AG04450 (cell line): ENCODE measurements around the gene UVRAG. TPM values are rescaled to one million over a fixed set of nuclear protein-coding genes. Genes with fewer than 3 reads are reported as not detected.
"Not testable (repeated sequence)": the region's sequence is repeated elsewhere in the genome, so short reads cannot be mapped to it uniquely, and the experiment has no call there.

Experiments used
- CTCF ChIA-PET: fragments of 300-600, 350-600 bp; formaldehyde crosslinking; extraction: SDS; loops from one replicate; lab custom pipeline; 2022; ENCODE audit warnings: antibody characterized with exemption, inconsistent platforms; lab: Charles Lee
- POLR2A ChIA-PET: fragments of 350-600 bp; formaldehyde crosslinking; extraction: SDS; loops from one replicate; lab custom pipeline; 2021; ENCODE audit warnings: antibody characterized with exemption, inconsistent platforms; lab: Yijun Ruan, JAX
- DNase-seq: peaks from one replicate; pipeline ENCODE4 v3.0.0-alpha.2; 2011; ENCODE audit warnings: low read depth, low spot score
- H3K27ac ChIP-seq: one replicate; pipeline ENCODE4 v1.5.1; 2012; ENCODE audit warnings: low read depth, low read length, control low read depth
- H3K27me3 ChIP-seq: one replicate; pipeline ENCODE4 v1.6.0; 2012; ENCODE audit warnings: low read length; ENCODE audit not compliant: control insufficient read depth, insufficient read depth
- H3K4me3 ChIP-seq: 2 replicates; pipeline ENCODE4 v1.5.1; 2011; ENCODE audit warnings: mild to moderate bottlenecking, low read depth, low read length, control low read depth
- H3K9me3 ChIP-seq: 2 replicates; pipeline ENCODE4 v1.5.1; 2012; ENCODE audit warnings: low read length; ENCODE audit not compliant: control insufficient read depth, insufficient read depth
- CTCF ChIP-seq: IDR thresholded peaks from 2 replicates; pipeline ENCODE4 v1.5.1; 2011; ENCODE audit warnings: low read depth, low read length, control low read depth, inconsistent platforms
- polyA plus RNA-seq: library from polyadenylated mRNA; depleted of rRNA; stranded (reverse); fragments of >200 nt; gene quantifications from 2 replicates; pipeline ENCODE4 v1.2.3, GENCODE V29; 2011

UVRAG gene
- polyA plus RNA-seq, 1 experiment, result 11.6 TPM

- CTCF ChIA-PET, result no interaction called here
- H3K27ac ChIP-seq, result no peak overlapping the region
- H3K27me3 ChIP-seq, result no peaks in the 10 kb centered on the region
- H3K9me3 ChIP-seq, result no peaks in the 10 kb centered on the region
- POLR2A ChIA-PET, result interaction anchor here (0.7 kb wide), 1 partner anchor 779 kb away, joined by 3 read pairs; no protein-coding TSS in a partner anchor
- no peak for TF ChIP-seq CTCF
- DNase-seq, result no peak
- no peak overlapping the region for H3K4me3 ChIP-seq
These were observed 110.2 kb downstream of the UVRAG start for GRCh38 chr11:75924966-75925784.

- DNase-seq, result no peak
- no peak overlapping the region for H3K4me3 ChIP-seq
- H3K27ac ChIP-seq, result no peak overlapping the region
- TF ChIP-seq CTCF, result no peak
- POLR2A ChIA-PET, result interaction anchor here (0.7 kb wide), 1 partner anchor 778 kb away, joined by 3 read pairs; no protein-coding TSS in a partner anchor
- CTCF ChIA-PET, result no interaction called here
- no peaks in the 10 kb centered on the region for H3K9me3 ChIP-seq
- H3K27me3 ChIP-seq, result no peaks in the 10 kb centered on the region
These were observed 110.8 kb downstream of the UVRAG start for GRCh38 chr11:75925785-75926164.

- Histone ChIP-seq H3K4me3 (no peak overlapping the region), H3K9me3 (no peaks in the 10 kb centered on the region), H3K27ac (no peak overlapping the region), H3K27me3 (no peaks in the 10 kb centered on the region)
- CTCF ChIA-PET, result interaction anchor here (0.9 to 1.0 kb wide), 2 partner anchors 222 to 223 kb away, joined by 3 read pairs; no protein-coding TSS in a partner anchor
- no peak for TF ChIP-seq CTCF
- POLR2A ChIA-PET, result no interaction called here
- no peak for DNase-seq
These were observed 114.7 kb downstream of the UVRAG start for GRCh38 chr11:75929706-75930105.

DNA sequence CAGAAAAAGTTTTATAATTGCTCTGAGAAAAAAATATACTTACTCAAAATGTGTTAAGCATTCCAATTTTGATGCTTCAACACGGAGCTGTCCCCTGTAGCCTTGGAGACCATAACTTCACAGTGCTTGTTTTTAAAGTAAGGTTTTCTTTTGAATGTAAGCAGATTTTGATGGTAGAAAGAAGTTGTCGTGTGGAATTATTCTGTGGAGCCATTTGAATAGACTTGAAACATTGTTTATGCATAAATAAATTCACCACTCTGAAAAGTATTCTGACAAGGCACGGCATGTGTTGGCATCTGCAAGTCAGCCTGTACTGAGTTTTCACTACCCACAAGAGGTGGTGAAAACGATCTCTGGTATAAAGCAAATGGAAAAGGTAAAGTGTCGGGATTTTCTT is 115.5 kb downstream of the UVRAG start:
- H3K9me3 ChIP-seq, result no peaks in the 10 kb centered on the region
- H3K27ac ChIP-seq, result no peak overlapping the region
- H3K4me3 ChIP-seq, result no peak overlapping the region
- no peak for TF ChIP-seq CTCF
- no peak for DNase-seq
- POLR2A ChIA-PET, result no interaction called here
- no peaks in the 10 kb centered on the region for H3K27me3 ChIP-seq
- CTCF ChIA-PET, result interaction anchor here (1.0 kb wide), 1 partner anchor 222 kb away, joined by 3 read pairs; no protein-coding TSS in a partner anchor

DNA sequence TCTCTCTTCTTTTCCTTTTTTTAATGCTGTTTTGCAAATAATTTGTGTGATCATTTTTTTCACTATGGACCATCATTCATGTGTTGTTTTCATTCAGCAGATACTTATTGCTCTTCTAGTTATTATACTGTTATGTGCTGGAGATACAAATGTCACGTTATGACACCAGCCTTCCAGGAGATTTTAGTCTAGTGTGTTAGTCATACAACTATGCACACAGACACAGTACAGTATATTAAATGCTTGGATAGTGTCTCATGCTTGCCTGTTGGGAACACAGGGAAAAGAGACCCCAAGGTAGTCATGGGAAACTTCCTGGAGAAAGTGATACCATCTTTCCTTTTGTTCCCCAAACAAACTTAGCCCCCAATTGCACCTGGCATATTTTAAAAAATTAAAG is 116.1 kb downstream of the UVRAG start:
- H3K27ac ChIP-seq, result no peak overlapping the region
- no peaks in the 10 kb centered on the region for H3K9me3 ChIP-seq
- DNase-seq, result peak; percentile 16
- no peak overlapping the region for H3K4me3 ChIP-seq
- ChIA-PET POLR2A (no interaction called here), CTCF (no interaction called here)
- TF ChIP-seq CTCF, result no peak
- no peaks in the 10 kb centered on the region for H3K27me3 ChIP-seq

DNA sequence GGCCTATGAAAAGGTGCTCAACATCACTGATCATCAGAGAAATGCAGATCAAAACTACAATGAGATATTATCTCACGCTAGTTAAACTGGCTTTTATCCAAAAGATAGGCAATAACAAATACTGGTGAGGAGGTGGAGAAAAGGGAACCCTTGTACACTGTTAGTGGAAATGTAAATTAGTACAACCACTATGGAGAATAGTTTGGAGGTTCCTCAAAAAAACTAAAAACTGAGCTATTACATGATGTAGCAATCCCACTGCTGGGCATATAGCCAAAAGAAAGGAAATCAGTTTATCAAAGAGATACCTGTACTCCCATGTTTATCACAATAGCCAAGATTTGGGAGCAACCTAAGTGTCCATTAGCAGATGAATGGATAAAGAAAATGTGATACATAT is 118.7 kb downstream of the UVRAG start:
- DNase-seq, H3K27ac ChIP-seq, H3K9me3 ChIP-seq, H3K27me3 ChIP-seq, H3K4me3 ChIP-seq, POLR2A ChIA-PET: not testable (repeated sequence)
- CTCF ChIA-PET, result interaction anchor here (1.1 kb wide), 1 partner anchor 218 kb away, joined by 5 read pairs; no protein-coding TSS in a partner anchor
